Endodermal cell (in vitro differentiated cells): ENCODE results near the gene USP9X. TPM values are rescaled to one million over a fixed set of nuclear protein-coding genes. Genes with fewer than 3 reads are reported as not detected.

ENCODE experiments used
- DNase-seq: peaks from one replicate; pipeline ENCODE4 v3.0.0-alpha.2; 2017
- H3K27ac ChIP-seq: 2 replicates; pipeline ENCODE4 v1.5.1; 2013; ENCODE audit warnings: mild to moderate bottlenecking, low read depth, low read length, moderate library complexity
- H3K27me3 ChIP-seq: 2 replicates; pipeline ENCODE4 v1.6.1; 2013; ENCODE audit warnings: mild to moderate bottlenecking, low read length, moderate library complexity; ENCODE audit not compliant: insufficient read depth, control insufficient read depth, poor library complexity, severe bottlenecking
- H3K36me3 ChIP-seq: 2 replicates; pipeline ENCODE4 v1.7.0; 2013; ENCODE audit warnings: mild to moderate bottlenecking, low read length, moderate library complexity; ENCODE audit not compliant: control insufficient read depth, insufficient read depth
- H3K4me1 ChIP-seq: one replicate; pipeline ENCODE4 v1.7.0; 2013; ENCODE audit warnings: low read length; ENCODE audit not compliant: control insufficient read depth, insufficient read depth
- H3K4me3 ChIP-seq: 2 replicates; pipeline ENCODE4 v1.5.1; 2013; ENCODE audit warnings: mild to moderate bottlenecking, low read length, moderate library complexity
- H3K9ac ChIP-seq: 2 replicates; pipeline ENCODE4 v1.6.1; 2013; ENCODE audit warnings: mild to moderate bottlenecking, low read length, moderate library complexity; ENCODE audit not compliant: poor library complexity, severe bottlenecking; ENCODE audit errors: extremely low read depth
- H3K9me3 ChIP-seq: 2 replicates; pipeline ENCODE4 v1.6.1; 2013; ENCODE audit warnings: mild to moderate bottlenecking, low read length, moderate library complexity; ENCODE audit not compliant: control insufficient read depth
- H3K27ac Mint-ChIP-seq: 2 replicates; pipeline ENCODE4 v1.8.0; 2020; ENCODE audit warnings: mixed read lengths
- H3K27me3 Mint-ChIP-seq: 2 replicates; pipeline ENCODE4 v1.8.0; 2021; ENCODE audit warnings: mild to moderate bottlenecking, mixed read lengths; ENCODE audit not compliant: insufficient read depth
- H3K36me3 Mint-ChIP-seq: 2 replicates; pipeline ENCODE4 v1.8.0; 2020; ENCODE audit warnings: low read depth, mixed read lengths
- H3K4me1 Mint-ChIP-seq: 2 replicates; pipeline ENCODE4 v1.8.0; 2020; ENCODE audit warnings: mixed read lengths
- H3K4me3 Mint-ChIP-seq: 2 replicates; pipeline ENCODE4 v1.8.0; 2020; ENCODE audit warnings: mild to moderate bottlenecking, moderate library complexity, mixed read lengths
- H3K9me3 Mint-ChIP-seq: 2 replicates; pipeline ENCODE4 v1.8.0; 2020; ENCODE audit warnings: mild to moderate bottlenecking, mixed read lengths
- CTCF ChIP-seq: fragments of 200-600 bp; sonication (generic); conservative IDR thresholded peaks from 2 replicates; pipeline ENCODE4 v1.5.0; 2021; ENCODE audit warnings: antibody characterized with exemption, mild to moderate bottlenecking
- WGBS, 2 experiments: methylation state at CpG; one replicate each; pipeline versions ENCODE4 v1.1.5 to v1.1.7; 2013; ENCODE audit warnings: missing lambda C conversion rate in 2 of 2, mixed read lengths in 1 of 2; ENCODE audit not compliant: insufficient coverage in 1 of 2, insufficient read length in 1 of 2; 5-methylcytosine and 5-hydroxymethylcytosine counted together
- total RNA-seq, 2 donors: library from RNA; stranded (reverse); fragmentation: NEBNext Ultra II Directional in 1 of 2; extraction: Animal tissue kit (Norgen Biotek cat#: 25700) in 1 of 2; gene quantifications; 2 replicates in 1 of 2; 3 replicates in 1 of 2; pipeline ENCODE4 v1.2.1, GENCODE V29; 2021

USP9X gene
- total RNA-seq, 2 donors from 2014 or later: 88.1 to 128 TPM

- no peak overlapping the region for H3K9ac ChIP-seq
- H3K27ac ChIP-seq: no peak overlapping the region
- TF ChIP-seq CTCF: no peak
- 100% methylated on average over 1 of the region's 1 CpG; no CpG with 5 or more reads in 1 of the 2 experiments for WGBS, 2 experiments
- no peaks in the 10 kb centered on the region for H3K27me3 Mint-ChIP-seq
- DNase-seq: no peak
- H3K27me3 ChIP-seq: no peaks in the 10 kb centered on the region
- H3K4me1 ChIP-seq: no peaks in the 10 kb centered on the region
- peaks cover 61% of the 10 kb centered on the region for H3K36me3 ChIP-seq
- H3K4me3 ChIP-seq: no peak overlapping the region
- H3K27ac Mint-ChIP-seq: no peak overlapping the region
- peaks cover 54% of the 10 kb centered on the region for H3K36me3 Mint-ChIP-seq
- H3K9me3 ChIP-seq: no peaks in the 10 kb centered on the region
- peaks cover 3% of the 10 kb centered on the region for H3K9me3 Mint-ChIP-seq
- H3K4me3 Mint-ChIP-seq: no peak overlapping the region
- no peaks in the 10 kb centered on the region for H3K4me1 Mint-ChIP-seq
Measured at GRCh38 chrX:41198410-41198809, 113.2 kb downstream of the USP9X start.

- Mint-ChIP-seq H3K27ac (no peak overlapping the region), H3K4me3 (no peak overlapping the region), H3K27me3 (no peaks in the 10 kb centered on the region), H3K4me1 (no peaks in the 10 kb centered on the region), H3K36me3 (peaks cover 61% of the 10 kb centered on the region), H3K9me3 (peaks cover 9% of the 10 kb centered on the region)
- Histone ChIP-seq H3K27me3 (no peaks in the 10 kb centered on the region), H3K4me3 (no peak overlapping the region), H3K27ac (no peak overlapping the region), H3K9ac (no peak overlapping the region), H3K36me3 (peaks cover 66% of the 10 kb centered on the region), H3K4me1 (no peaks in the 10 kb centered on the region), H3K9me3 (no peaks in the 10 kb centered on the region)
- no peak for TF ChIP-seq CTCF
- DNase-seq: no peak
- 95 to 100% methylated on average over 2 to 7 of the region's 7 CpGs for WGBS, 2 experiments
Measured at GRCh38 chrX:41200785-41201184, 115.5 kb downstream of the USP9X start.

GRCh38 chrX:41209853-41210252 is 124.6 kb downstream of the USP9X start:
- no peak overlapping the region for H3K4me3 ChIP-seq
- no peak for DNase-seq
- H3K9ac ChIP-seq: no peak overlapping the region
- no peaks in the 10 kb centered on the region for H3K4me1 Mint-ChIP-seq
- no peak for TF ChIP-seq CTCF
- H3K4me1 ChIP-seq: no peaks in the 10 kb centered on the region
- H3K27ac ChIP-seq: no peak overlapping the region
- WGBS, 2 experiments: 92% methylated on average over 1 of the region's 1 CpG; no CpG with 5 or more reads in 1 of the 2 experiments
- H3K4me3 Mint-ChIP-seq: no peak overlapping the region
- peaks cover 66% of the 10 kb centered on the region for H3K36me3 ChIP-seq
- peaks cover 5% of the 10 kb centered on the region for H3K9me3 ChIP-seq
- H3K27me3 Mint-ChIP-seq: no peaks in the 10 kb centered on the region
- H3K27me3 ChIP-seq: no peaks in the 10 kb centered on the region
- H3K36me3 Mint-ChIP-seq: peaks cover 64% of the 10 kb centered on the region
- no peak overlapping the region for H3K27ac Mint-ChIP-seq
- peaks cover 31% of the 10 kb centered on the region for H3K9me3 Mint-ChIP-seq
